ENCODE data around the gene OSBPL6. TPM values are rescaled to one million over a fixed set of nuclear protein-coding genes. Genes with fewer than 3 reads are reported as not detected.

Gene OSBPL6
- total and polyA plus RNA-seq, 9 of the 15 experiments (the other 6 are each of a cell fraction or from before 2014, with no cell fraction given): 3.4 to 12.7 (median 9.3) TPM

DNA sequence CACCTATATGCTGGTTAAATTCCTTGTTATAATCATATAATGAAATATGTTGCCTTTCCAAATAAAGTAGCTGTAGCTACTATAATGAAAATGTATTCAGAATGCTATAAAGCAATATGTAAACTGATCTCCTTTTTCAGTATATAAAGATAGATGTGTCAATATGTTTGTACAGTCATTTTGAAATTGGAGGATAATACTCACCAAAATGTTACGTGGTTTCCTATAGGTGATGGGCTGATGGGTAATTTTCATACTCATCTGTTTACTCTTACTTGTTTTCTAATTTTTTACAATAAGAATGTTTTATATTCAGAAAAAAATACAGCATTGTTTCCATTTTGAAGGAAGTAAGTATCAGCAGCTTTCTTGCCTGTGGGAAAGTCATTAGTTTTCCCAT, 186.5 kb downstream of the OSBPL6 start:
- Histone ChIP-seq H3K27me3 (ENCODE audit: control insufficient read depth in 2 of 2, insufficient read depth in 2 of 2, low read length in 2 of 2) (no peaks in the 10 kb centered on the region), H3K36me3 (ENCODE audit: control insufficient read depth, insufficient read depth, low read length) (0 out of 3 replicates have a peak, but pooled peaks cover 3% of the 10 kb centered on the region), H2AFZ (ENCODE audit: low read depth, low read length) (no peak overlapping the region), H3K4me2 (ENCODE audit: insufficient read depth, low read length) (no peak overlapping the region), H4K20me1 (replicated peaks; ENCODE audit: control insufficient read depth, insufficient read depth, low read length) (no peaks in the 10 kb centered on the region), H3K9ac (ENCODE audit: insufficient read depth in 1 of 2, low read depth in 2 of 2, low read length in 2 of 2) (no peak overlapping the region), H3K4me1 (replicated peaks in 1 of 2; ENCODE audit: control insufficient read depth in 2 of 2, insufficient read depth in 2 of 2, low read length in 2 of 2) (no peaks in the 10 kb centered on the region; a peak in 1 of 5 replicates), H3K4me3 (no peak overlapping the region), H3K9me1 (ENCODE audit: control insufficient read depth, insufficient read depth, low read length) (no peaks in the 10 kb centered on the region), H3K9me3 (replicated peaks; ENCODE audit: control insufficient read depth, insufficient read depth, low read depth, low read length) (no peaks in the 10 kb centered on the region), H3K79me2 (ENCODE audit: control insufficient read depth, insufficient read depth, low read length) (no peaks in the 10 kb centered on the region), H3K27ac (ENCODE audit: extremely low read depth, low read depth, low read length) (no peak overlapping the region)
- TF ChIP-seq ZNF143 (CRISPR knock-in tag; IDR thresholded peaks at IDR 0.05): no peak
- TF ChIP-seq, protein P1, sequence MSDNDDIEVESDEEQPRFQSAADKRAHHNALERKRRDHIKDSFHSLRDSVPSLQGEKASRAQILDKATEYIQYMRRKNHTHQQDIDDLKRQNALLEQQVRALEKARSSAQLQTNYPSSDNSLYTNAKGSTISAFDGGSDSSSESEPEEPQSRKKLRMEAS (CRISPR knock-in tag; IDR thresholded peaks at IDR 0.05): no peak
- no peak for TF ChIP-seq CCNT2 (IDR thresholded peaks at IDR 0.05; ENCODE audit: borderline replicate concordance, extremely low read depth, insufficient read length, low read depth, low read length)
- no peak for TF ChIP-seq DIDO1 (tag; IDR thresholded peaks at IDR 0.05; ENCODE audit: low read depth)
- no peak for TF ChIP-seq ZC3H4 (CRISPR knock-in tag; IDR thresholded peaks at IDR 0.05; ENCODE audit: borderline replicate concordance)
- TF ChIP-seq AFF1 (IDR thresholded peaks at IDR 0.05; ENCODE audit: low read depth in 1 of 2, partially characterized antibody in 2 of 2): no peak
- TF ChIP-seq, protein P2, sequence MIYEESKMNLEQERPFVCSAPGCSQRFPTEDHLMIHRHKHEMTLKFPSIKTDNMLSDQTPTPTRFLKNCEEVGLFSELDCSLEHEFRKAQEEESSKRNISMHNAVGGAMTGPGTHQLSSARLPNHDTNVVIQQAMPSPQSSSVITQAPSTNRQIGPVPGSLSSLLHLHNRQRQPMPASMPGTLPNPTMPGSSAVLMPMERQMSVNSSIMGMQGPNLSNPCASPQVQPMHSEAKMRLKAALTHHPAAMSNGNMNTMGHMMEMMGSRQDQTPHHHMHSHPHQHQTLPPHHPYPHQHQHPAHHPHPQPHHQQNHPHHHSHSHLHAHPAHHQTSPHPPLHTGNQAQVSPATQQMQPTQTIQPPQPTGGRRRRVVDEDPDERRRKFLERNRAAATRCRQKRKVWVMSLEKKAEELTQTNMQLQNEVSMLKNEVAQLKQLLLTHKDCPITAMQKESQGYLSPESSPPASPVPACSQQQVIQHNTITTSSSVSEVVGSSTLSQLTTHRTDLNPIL (CRISPR knock-in tag; IDR thresholded peaks at IDR 0.05): no peak
- no peak for TF ChIP-seq ZNF830 (CRISPR knock-in tag; IDR thresholded peaks at IDR 0.05)
- TF ChIP-seq ESRRB (CRISPR knock-in tag; IDR thresholded peaks at IDR 0.05; ENCODE audit: borderline replicate concordance): no peak
- no peak for TF ChIP-seq HDAC1 (IDR thresholded peaks at IDR 0.05)
- TF ChIP-seq, protein P3, sequence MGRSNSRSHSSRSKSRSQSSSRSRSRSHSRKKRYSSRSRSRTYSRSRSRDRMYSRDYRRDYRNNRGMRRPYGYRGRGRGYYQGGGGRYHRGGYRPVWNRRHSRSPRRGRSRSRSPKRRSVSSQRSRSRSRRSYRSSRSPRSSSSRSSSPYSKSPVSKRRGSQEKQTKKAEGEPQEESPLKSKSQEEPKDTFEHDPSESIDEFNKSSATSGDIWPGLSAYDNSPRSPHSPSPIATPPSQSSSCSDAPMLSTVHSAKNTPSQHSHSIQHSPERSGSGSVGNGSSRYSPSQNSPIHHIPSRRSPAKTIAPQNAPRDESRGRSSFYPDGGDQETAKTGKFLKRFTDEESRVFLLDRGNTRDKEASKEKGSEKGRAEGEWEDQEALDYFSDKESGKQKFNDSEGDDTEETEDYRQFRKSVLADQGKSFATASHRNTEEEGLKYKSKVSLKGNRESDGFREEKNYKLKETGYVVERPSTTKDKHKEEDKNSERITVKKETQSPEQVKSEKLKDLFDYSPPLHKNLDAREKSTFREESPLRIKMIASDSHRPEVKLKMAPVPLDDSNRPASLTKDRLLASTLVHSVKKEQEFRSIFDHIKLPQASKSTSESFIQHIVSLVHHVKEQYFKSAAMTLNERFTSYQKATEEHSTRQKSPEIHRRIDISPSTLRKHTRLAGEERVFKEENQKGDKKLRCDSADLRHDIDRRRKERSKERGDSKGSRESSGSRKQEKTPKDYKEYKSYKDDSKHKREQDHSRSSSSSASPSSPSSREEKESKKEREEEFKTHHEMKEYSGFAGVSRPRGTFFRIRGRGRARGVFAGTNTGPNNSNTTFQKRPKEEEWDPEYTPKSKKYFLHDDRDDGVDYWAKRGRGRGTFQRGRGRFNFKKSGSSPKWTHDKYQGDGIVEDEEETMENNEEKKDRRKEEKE (IDR thresholded peaks at IDR 0.05; ENCODE audit: borderline replicate concordance in 1 of 2, control insufficient read depth in 1 of 2, low read depth in 2 of 2, low read length in 1 of 2): no peak
- in situ Hi-C loops (cut with MboI) (no loop called here), intact Hi-C loops (cut with micrococcal nuclease) (no loop called here)
- BruUV-seq (replicated peaks): no TSS peak
- ATAC-seq (no peak), DNase-seq (ENCODE audit: extremely low read depth in 1 of 4, low spot score in 3 of 4) (no peak), FAIRE-seq (no peak)
- ChIA-PET POLR2A (interaction anchor here (1.3 kb wide), 1 partner anchor 9 kb away, joined by 4 read pairs; no protein-coding TSS in a partner anchor), CTCF (ENCODE audit: low intra/inter-chr PET ratio) (no interaction called here)
- WGBS (ENCODE audit: insufficient coverage, low coverage, missing lambda C conversion rate): 50% methylated on average over 1 of the region's 1 CpG
